ENCODE results near the gene TRAM2. TPM values are rescaled to one million over a fixed set of nuclear protein-coding genes. Genes with fewer than 3 reads are reported as not detected.

TRAM2 gene
- total RNA-seq, 1 experiment from 2014 or later: 21.2 TPM

- no peak for TF ChIP-seq CTCF (conservative IDR thresholded peaks at IDR 0.05)
- no peaks in the 10 kb centered on the region for H3K36me3 Mint-ChIP-seq (ENCODE audit: insufficient read depth in 1 of 3, low read depth in 3 of 3)
- DNase-seq: no peak
- H3K23ac ChIP-seq (ENCODE audit: insufficient read length, low read depth, low read length): no peak overlapping the region
- no peaks in the 10 kb centered on the region for H3K79me2 ChIP-seq (ENCODE audit: insufficient read depth, low read length)
- no peaks in the 10 kb centered on the region for H3K27me3 Mint-ChIP-seq (ENCODE audit: low read depth)
- H3K4me2 ChIP-seq (ENCODE audit: insufficient read depth, insufficient read length, low read length): no peak overlapping the region
- H3K23me2 ChIP-seq (ENCODE audit: insufficient read length, low read depth, low read length, poor library complexity, severe bottlenecking): no peaks in the 10 kb centered on the region
- H3K27ac ChIP-seq (ENCODE audit: insufficient read length, low read depth, low read length): no peak overlapping the region
- no peak overlapping the region for H2BK120ac ChIP-seq (ENCODE audit: low read depth, low read length, poor library complexity, severe bottlenecking)
- H3K18ac ChIP-seq (ENCODE audit: insufficient read length, low read depth, low read length): no peak overlapping the region
- no peak overlapping the region for H2AK5ac ChIP-seq (ENCODE audit: insufficient read length, low read length)
- H2AFZ ChIP-seq (ENCODE audit: low read length): no peak overlapping the region
- no peak overlapping the region for H2BK20ac ChIP-seq (ENCODE audit: low read depth, low read length, poor library complexity, severe bottlenecking)
- no peak overlapping the region for H3T11ph ChIP-seq (ENCODE audit: low read length)
- H2BK15ac ChIP-seq (ENCODE audit: low read depth, low read length): no peak overlapping the region
- H3K4ac ChIP-seq (ENCODE audit: low read depth, low read length): no peak overlapping the region
- WGBS (ENCODE audit: extremely low coverage, insufficient read length, low lambda C conversion rate): no CpG with 5 or more reads among the region's 2 CpGs
- no peak overlapping the region for H3K14ac ChIP-seq (ENCODE audit: insufficient read depth, low read length)
- H3K9me3 Mint-ChIP-seq: no peaks in the 10 kb centered on the region
- peaks cover 9 to 13% of the 10 kb centered on the region in 2 experiments for H3K4me1 Mint-ChIP-seq
- H2BK5ac ChIP-seq (ENCODE audit: insufficient read length, low read length): no peak overlapping the region
- H3K9me3 ChIP-seq (ENCODE audit: control insufficient read depth, low read depth, low read length): no peaks in the 10 kb centered on the region
- H4K20me1 ChIP-seq (ENCODE audit: control insufficient read depth, insufficient read depth, insufficient read length): no peaks in the 10 kb centered on the region
- no peak overlapping the region for H3K27ac Mint-ChIP-seq
- H4K5ac ChIP-seq (ENCODE audit: insufficient read length, low read depth, low read length): no peak overlapping the region
- no peak overlapping the region for H4K8ac ChIP-seq (replicated peaks; ENCODE audit: insufficient read length, low read depth, low read length)
- H3K4me3 Mint-ChIP-seq: no peak overlapping the region
- H3K4me1 ChIP-seq (ENCODE audit: insufficient read depth, low read length): peaks cover 4% of the 10 kb centered on the region
- no peak overlapping the region for H2BK12ac ChIP-seq (ENCODE audit: insufficient read length, low read depth, low read length)
- no peak overlapping the region for H3K56ac ChIP-seq (ENCODE audit: insufficient read length, low read depth, low read length)
- H3K27me3 ChIP-seq (ENCODE audit: insufficient read depth, low read length): no peaks in the 10 kb centered on the region
- no peak overlapping the region for H3K9ac ChIP-seq (ENCODE audit: extremely low read depth, insufficient read length, low read length)
- H4K91ac ChIP-seq (ENCODE audit: insufficient read length, low read depth, low read length): no peak overlapping the region
- H3K79me1 ChIP-seq (ENCODE audit: insufficient read depth, low read depth, low read length, poor library complexity, severe bottlenecking): no peaks in the 10 kb centered on the region
Measured at GRCh38 chr6:52616059-52616690, 39.3 kb upstream of the TRAM2 start.

Measured in H9 (cell line).